Mesendoderm (in vitro differentiated cells): ENCODE results near the gene BMP2K.

ENCODE experiments used
- DNase-seq: peaks from one replicate; pipeline ENCODE4 v3.0.0; 2013
- H2AK5ac ChIP-seq: 2 replicates; pipeline ENCODE4 v1.6.1; 2013; ENCODE audit warnings: low read length, inconsistent platforms
- H2BK120ac ChIP-seq: 2 replicates; pipeline ENCODE4 v1.6.1; 2013; ENCODE audit warnings: low read depth, mild to moderate bottlenecking, low read length, moderate library complexity, mixed read lengths
- H2BK15ac ChIP-seq: replicated peaks from 2 replicates; pipeline ENCODE4 v1.6.1; 2013; ENCODE audit warnings: low read depth, mild to moderate bottlenecking, moderate library complexity
- H2BK5ac ChIP-seq: 2 replicates; pipeline ENCODE4 v1.6.1; 2013; ENCODE audit warnings: low read length, inconsistent platforms
- H3K18ac ChIP-seq: 2 replicates; pipeline ENCODE4 v1.6.1; 2013; ENCODE audit warnings: mild to moderate bottlenecking, low read length, mixed read lengths
- H3K23ac ChIP-seq: one replicate; pipeline ENCODE4 v1.6.1; 2013; ENCODE audit warnings: low read length
- H3K27ac ChIP-seq: 2 replicates; pipeline ENCODE4 v1.5.1; 2013; ENCODE audit warnings: low read depth, mild to moderate bottlenecking, inconsistent platforms, low read length, moderate library complexity
- H3K27me3 ChIP-seq: 2 replicates; pipeline ENCODE4 v1.6.1; 2013; ENCODE audit warnings: low read length, control low read depth, mild to moderate bottlenecking, inconsistent platforms; ENCODE audit not compliant: insufficient read depth, poor library complexity
- H3K36me3 ChIP-seq: 2 replicates; pipeline ENCODE4 v1.6.1; 2013; ENCODE audit warnings: low read length, inconsistent platforms; ENCODE audit not compliant: control insufficient read depth, insufficient read depth
- H3K4ac ChIP-seq: one replicate; pipeline ENCODE4 v1.6.1; 2013; ENCODE audit warnings: low read depth, mild to moderate bottlenecking, low read length, moderate library complexity
- H3K4me1 ChIP-seq: 2 replicates; pipeline ENCODE4 v1.6.1; 2013; ENCODE audit warnings: low read depth, low read length, inconsistent platforms; ENCODE audit not compliant: control insufficient read depth
- H3K4me2 ChIP-seq: 2 replicates; pipeline ENCODE4 v1.6.1; 2013; ENCODE audit warnings: low read length
- H3K4me3 ChIP-seq: 2 replicates; pipeline ENCODE4 v1.5.1; 2013; ENCODE audit warnings: mild to moderate bottlenecking, low read length
- H3K56ac ChIP-seq: one replicate; pipeline ENCODE4 v1.6.1; 2013; ENCODE audit warnings: low read length
- H3K79me1 ChIP-seq: 2 replicates; pipeline ENCODE4 v1.6.1; 2013; ENCODE audit warnings: low read length, inconsistent platforms
- H3K79me2 ChIP-seq: 2 replicates; pipeline ENCODE4 v1.6.1; 2013; ENCODE audit warnings: mild to moderate bottlenecking, low read length; ENCODE audit not compliant: control insufficient read depth, insufficient read depth
- H3K9ac ChIP-seq: 2 replicates; pipeline ENCODE4 v1.6.1; 2013; ENCODE audit warnings: low read length, inconsistent platforms
- H4K5ac ChIP-seq: one replicate; pipeline ENCODE4 v1.6.1; 2013; ENCODE audit warnings: low read length
- H4K8ac ChIP-seq: one replicate; pipeline ENCODE4 v1.6.1; 2013; ENCODE audit warnings: low read depth, mild to moderate bottlenecking, control low read depth, low read length, moderate library complexity
- WGBS: extraction: QIAGEN DNeasy Blood & Tissue Kit; methylation state at CpG from one replicate; pipeline ENCODE4 v1.1.7; 2013; ENCODE audit warnings: low lambda C conversion rate, missing lambda C conversion rate; ENCODE audit not compliant: insufficient coverage; ENCODE audit errors: extremely low coverage; 5-methylcytosine and 5-hydroxymethylcytosine counted together

The BMP2K gene

GRCh38 chr4:78749972-78750727 lies 26.0 kb upstream of the BMP2K start:
- H3K23ac ChIP-seq = no peak overlapping the region
- no peak for DNase-seq
- no peaks in the 10 kb centered on the region for H3K27me3 ChIP-seq
- no CpG with 5 or more reads among the region's 2 CpGs for WGBS
- no peak overlapping the region for H4K5ac ChIP-seq
- H3K9ac ChIP-seq = no peak overlapping the region
- no peak overlapping the region for H2BK5ac ChIP-seq
- no peaks in the 10 kb centered on the region for H3K79me1 ChIP-seq
- H2BK120ac ChIP-seq = no peak overlapping the region
- H3K18ac ChIP-seq = no peak overlapping the region
- no peak overlapping the region for H3K56ac ChIP-seq
- H3K79me2 ChIP-seq = no peaks in the 10 kb centered on the region
- no peak overlapping the region for H3K4me3 ChIP-seq
- no peak overlapping the region for H3K4ac ChIP-seq
- no peak overlapping the region for H3K4me2 ChIP-seq
- no peak overlapping the region for H3K27ac ChIP-seq
- no peaks in the 10 kb centered on the region for H3K4me1 ChIP-seq
- H2BK15ac ChIP-seq = no peak overlapping the region
- H4K8ac ChIP-seq = no peak overlapping the region
- H3K36me3 ChIP-seq = no peaks in the 10 kb centered on the region
- no peak overlapping the region for H2AK5ac ChIP-seq

DNA sequence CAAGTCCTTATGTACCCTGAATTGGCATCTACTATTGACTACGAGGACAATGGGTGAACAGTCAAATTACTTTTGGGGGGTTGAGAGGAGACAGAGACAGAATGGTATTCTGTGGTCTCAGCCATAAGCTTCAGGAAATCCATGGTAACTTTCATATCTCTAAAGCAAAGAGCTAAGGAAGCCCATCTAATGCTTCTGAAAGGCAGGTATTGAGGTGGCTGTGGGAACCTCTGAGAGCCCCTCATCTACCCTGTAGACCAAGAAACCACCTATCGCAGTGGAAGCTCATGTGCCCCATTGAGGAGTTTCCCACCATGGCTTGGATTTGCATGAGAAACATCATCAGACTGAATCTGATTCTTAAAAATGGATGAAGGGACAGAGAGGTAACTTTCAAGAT lies 23.1 kb upstream of the BMP2K start:
- Histone ChIP-seq H2BK120ac (no peak overlapping the region), H3K9ac (no peak overlapping the region), H3K79me2 (no peaks in the 10 kb centered on the region), H3K4me2 (no peak overlapping the region), H4K5ac (no peak overlapping the region), H2BK5ac (no peak overlapping the region), H3K56ac (no peak overlapping the region), H3K27me3 (no peaks in the 10 kb centered on the region), H3K79me1 (no peaks in the 10 kb centered on the region), H3K27ac (no peak overlapping the region), H2AK5ac (no peak overlapping the region), H3K4me3 (no peak overlapping the region), H3K4ac (no peak overlapping the region), H3K4me1 (no peaks in the 10 kb centered on the region), H4K8ac (no peak overlapping the region), H3K23ac (no peak overlapping the region), H3K18ac (no peak overlapping the region), H3K36me3 (no peaks in the 10 kb centered on the region), H2BK15ac (no peak overlapping the region)
- no peak for DNase-seq
- no CpG with 5 or more reads among the region's 2 CpGs for WGBS

DNA sequence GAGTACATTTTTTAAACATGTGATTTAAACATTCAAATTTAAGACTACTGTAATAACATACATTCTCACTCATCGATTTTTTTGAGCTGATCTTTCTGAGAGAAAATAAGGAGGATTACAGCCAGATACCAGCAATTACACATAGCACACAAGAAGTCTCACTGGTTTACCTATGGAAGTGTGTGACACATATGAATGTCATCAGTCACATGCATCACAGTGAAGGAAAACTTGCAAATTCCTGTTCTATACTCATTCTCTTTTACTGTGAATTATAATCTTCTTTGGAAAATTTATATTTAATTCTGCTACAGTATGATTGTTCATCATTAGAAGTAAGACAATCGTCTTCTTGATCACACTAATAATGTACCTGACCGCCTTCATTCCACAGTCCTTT lies 21.3 kb upstream of the BMP2K start:
- H3K4me1 ChIP-seq = no peaks in the 10 kb centered on the region
- no peaks in the 10 kb centered on the region for H3K27me3 ChIP-seq
- no peak overlapping the region for H3K27ac ChIP-seq
- no peak overlapping the region for H3K4me2 ChIP-seq
- H3K36me3 ChIP-seq = no peaks in the 10 kb centered on the region
- H2BK120ac ChIP-seq = no peak overlapping the region
- no peak overlapping the region for H2BK5ac ChIP-seq
- no CpG with 5 or more reads among the region's 3 CpGs for WGBS
- no peak overlapping the region for H3K23ac ChIP-seq
- no peak overlapping the region for H2AK5ac ChIP-seq
- no peak overlapping the region for H3K4ac ChIP-seq
- no peak overlapping the region for H3K4me3 ChIP-seq
- H4K5ac ChIP-seq = no peak overlapping the region
- no peak overlapping the region for H3K9ac ChIP-seq
- no peaks in the 10 kb centered on the region for H3K79me1 ChIP-seq
- H4K8ac ChIP-seq = no peak overlapping the region
- H3K56ac ChIP-seq = no peak overlapping the region
- no peak overlapping the region for H2BK15ac ChIP-seq
- no peak for DNase-seq
- H3K79me2 ChIP-seq = no peaks in the 10 kb centered on the region
- H3K18ac ChIP-seq = no peak overlapping the region

GRCh38 chr4:78756137-78756536 lies 20.0 kb upstream of the BMP2K start:
- Histone ChIP-seq H2BK120ac (no peak overlapping the region), H2BK15ac (no peak overlapping the region), H3K27me3 (no peaks in the 10 kb centered on the region), H3K4me2 (no peak overlapping the region), H3K4ac (no peak overlapping the region), H3K4me1 (no peaks in the 10 kb centered on the region), H4K5ac (no peak overlapping the region), H3K36me3 (no peaks in the 10 kb centered on the region), H3K4me3 (no peak overlapping the region), H3K79me2 (no peaks in the 10 kb centered on the region), H3K9ac (no peak overlapping the region), H3K18ac (no peak overlapping the region), H4K8ac (no peak overlapping the region), H3K56ac (no peak overlapping the region), H2AK5ac (no peak overlapping the region), H3K23ac (no peak overlapping the region), H2BK5ac (no peak overlapping the region), H3K79me1 (no peaks in the 10 kb centered on the region), H3K27ac (no peak overlapping the region)
- DNase-seq = no peak
- WGBS = no CpG with 5 or more reads among the region's 3 CpGs

DNA sequence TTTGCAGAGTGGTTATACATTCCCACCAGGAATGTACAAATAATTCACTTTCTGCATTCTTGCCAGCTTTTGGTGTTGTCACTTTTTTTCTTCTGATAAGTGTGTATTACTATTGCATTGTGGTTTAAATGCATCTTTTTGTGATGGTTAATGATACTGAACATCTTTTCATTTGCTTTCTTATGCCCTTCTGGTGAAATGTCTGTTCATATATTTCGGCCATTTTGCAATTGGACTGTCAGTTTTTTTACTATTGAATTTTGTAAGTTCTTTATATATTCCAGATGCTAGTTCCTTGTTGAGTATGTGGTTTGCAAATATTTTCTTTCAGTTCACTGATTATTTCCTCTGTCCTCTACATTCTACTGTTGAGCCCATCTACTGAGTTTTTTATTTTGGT lies 19.4 kb upstream of the BMP2K start:
- Histone ChIP-seq H3K79me1 (no peaks in the 10 kb centered on the region), H3K4ac (no peak overlapping the region), H4K5ac (no peak overlapping the region), H2BK15ac (no peak overlapping the region), H3K56ac (no peak overlapping the region), H2BK5ac (no peak overlapping the region), H2BK120ac (no peak overlapping the region), H3K27ac (no peak overlapping the region), H2AK5ac (no peak overlapping the region), H3K27me3 (no peaks in the 10 kb centered on the region), H3K4me2 (no peak overlapping the region), H3K9ac (no peak overlapping the region), H3K4me1 (no peaks in the 10 kb centered on the region), H3K18ac (no peak overlapping the region), H3K23ac (no peak overlapping the region), H3K79me2 (no peaks in the 10 kb centered on the region), H3K4me3 (no peak overlapping the region), H3K36me3 (no peaks in the 10 kb centered on the region), H4K8ac (no peak overlapping the region)
- DNase-seq = no peak
- no CpG with 5 or more reads among the region's 1 CpG for WGBS

DNA sequence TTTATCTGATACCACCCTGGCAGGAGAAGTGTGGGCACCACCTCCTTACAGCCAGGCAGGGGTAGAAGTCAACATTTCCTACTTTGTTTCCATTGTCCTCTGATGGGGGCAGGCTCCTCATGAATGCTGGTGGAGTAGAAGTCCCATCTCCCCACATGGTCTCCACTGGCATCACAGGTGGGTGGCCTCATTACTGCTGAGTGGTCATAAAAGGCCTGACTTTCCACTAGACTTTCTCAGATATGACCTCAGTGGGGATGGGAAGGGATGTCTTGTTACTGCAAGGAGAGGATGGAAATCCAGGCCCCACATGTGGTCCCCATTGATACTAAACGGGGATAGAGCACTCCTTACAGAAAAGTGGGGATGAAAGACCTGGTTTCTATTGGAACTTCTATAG lies 18.6 kb upstream of the BMP2K start:
- no peak overlapping the region for H3K56ac ChIP-seq
- H3K4ac ChIP-seq = peak overlapping the region; percentile 81
- no peak overlapping the region for H3K9ac ChIP-seq
- H3K27me3 ChIP-seq = no peaks in the 10 kb centered on the region
- H3K23ac ChIP-seq = no peak overlapping the region
- H3K79me2 ChIP-seq = no peaks in the 10 kb centered on the region
- no CpG with 5 or more reads among the region's 1 CpG for WGBS
- no peak overlapping the region for H4K5ac ChIP-seq
- H2BK5ac ChIP-seq = no peak overlapping the region
- H3K4me1 ChIP-seq = no peaks in the 10 kb centered on the region
- H3K18ac ChIP-seq = no peak overlapping the region
- no peak overlapping the region for H2BK15ac ChIP-seq
- no peak overlapping the region for H3K27ac ChIP-seq
- no peak for DNase-seq
- H4K8ac ChIP-seq = no peak overlapping the region
- H3K4me2 ChIP-seq = no peak overlapping the region
- H2AK5ac ChIP-seq = no peak overlapping the region
- no peaks in the 10 kb centered on the region for H3K79me1 ChIP-seq
- no peaks in the 10 kb centered on the region for H3K36me3 ChIP-seq
- no peak overlapping the region for H2BK120ac ChIP-seq
- H3K4me3 ChIP-seq = no peak overlapping the region
